GM21528 (cell line): ENCODE results near the gene MMAA.

Experiments
- ATAC-seq: cut with Tn5 transposase; IDR thresholded peaks from one replicate; pipeline ENCODE4 v1.9.1; 2021; ENCODE audit warnings: mild to moderate bottlenecking, moderate library complexity; ENCODE audit not compliant: unreplicated experiment, low FRiP score

Gene MMAA

DNA sequence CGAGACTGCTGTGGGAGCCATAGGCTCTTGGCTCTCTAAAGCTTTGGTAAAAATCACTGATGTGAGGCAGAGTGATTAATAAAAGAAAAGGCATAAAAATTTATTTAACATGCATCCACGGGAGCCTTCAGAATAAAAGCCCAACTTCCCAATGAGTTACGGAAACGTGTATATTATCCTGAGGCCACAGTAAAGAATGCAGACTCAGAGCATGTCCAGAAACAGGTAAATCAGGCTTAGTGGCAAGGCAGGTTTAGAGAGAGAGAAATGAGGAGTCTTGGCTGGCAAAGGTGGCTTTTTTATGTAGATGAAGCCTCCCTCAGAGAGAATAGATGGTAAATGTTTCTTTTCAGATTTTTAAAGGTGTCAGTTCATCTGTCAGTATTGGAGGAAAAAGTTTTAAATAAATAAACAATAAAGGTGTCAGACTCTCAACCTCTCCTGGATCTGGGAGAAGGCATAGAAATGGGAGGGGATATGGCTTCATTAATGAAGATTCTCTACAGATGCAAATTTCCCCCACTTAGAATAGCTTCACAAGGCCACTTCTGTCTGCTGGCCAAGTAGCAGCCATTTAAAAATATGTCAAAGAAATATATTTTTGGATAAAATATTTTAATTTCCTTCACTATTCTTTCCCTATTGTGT, 84.8 kb downstream of the MMAA start:
- no peak for ATAC-seq

DNA sequence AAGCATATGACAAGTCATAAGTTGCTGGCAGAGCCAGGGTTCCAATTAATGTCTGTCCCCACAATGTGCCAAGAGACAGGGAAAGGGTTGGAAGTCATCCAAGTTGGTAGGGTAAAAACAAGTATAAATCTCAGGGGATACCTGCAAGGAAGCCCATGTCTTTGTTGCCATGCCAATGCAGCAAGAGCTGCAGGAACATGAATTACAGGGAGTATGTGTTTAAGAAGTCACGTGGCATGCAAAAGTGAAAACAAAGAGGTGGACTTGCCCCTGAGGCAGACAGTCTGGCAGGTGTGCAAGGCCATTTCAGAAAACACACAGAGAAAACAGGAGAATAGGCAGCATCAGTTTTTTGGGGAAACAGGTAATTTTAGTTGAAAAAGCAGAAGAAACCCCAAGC, 90.2 kb downstream of the MMAA start:
- ATAC-seq, result no peak
